Caco-2 (cell line): ENCODE measurements around the gene MRPL51. TPM values are rescaled to one million over a fixed set of nuclear protein-coding genes. Genes with fewer than 3 reads are reported as not detected.
A peak's percentile ranks its signal among the peaks of the same experiment; 100 is the strongest.
"Not testable (repeated sequence)": the region's sequence is repeated elsewhere in the genome, so short reads cannot be mapped to it uniquely, and the experiment has no call there.

ENCODE experiments used
- BruUV-seq: library from RNA; stranded (reverse); fragments of 400-500 nt; replicated peaks from 2 replicates; lab custom pipeline; 2021; lab: Mats Ljungman, UMichigan
- CTCF ChIA-PET: fragments of 300-600 bp; sonication (Branson Sonifier 250); formaldehyde crosslinking; loops from one replicate; lab custom pipeline; 2022; ENCODE audit warnings: antibody characterized with exemption; lab: Charles Lee
- POLR2A ChIA-PET: fragments of 300-600 bp; sonication (Branson Sonifier 250); formaldehyde crosslinking; loops from one replicate; lab custom pipeline; 2022; ENCODE audit warnings: antibody characterized with exemption; lab: Charles Lee
- DNase-seq, 2 experiments: peaks; one replicate each; pipeline versions ENCODE4 v3.0.0 to v3.0.0-alpha.2; 2020 to 2022
- H3K27me3 ChIP-seq: replicated peaks from 2 replicates; pipeline ENCODE4 v1.6.0; 2011; ENCODE audit warnings: low read length; ENCODE audit not compliant: control insufficient read depth, insufficient read depth
- H3K36me3 ChIP-seq: 2 replicates; pipeline ENCODE4 v1.5.1; 2011; ENCODE audit warnings: low read length; ENCODE audit not compliant: control insufficient read depth, insufficient read depth
- H3K4me1 ChIP-seq: fragments of 250-450 bp; sonication (Bioruptor Pico); 2 replicates; pipeline ENCODE4 v1.5.1; 2020; ENCODE audit warnings: mild to moderate bottlenecking
- H3K4me3 ChIP-seq: 2 replicates; pipeline ENCODE4 v1.5.1; 2011; ENCODE audit warnings: low read depth, mild to moderate bottlenecking, control low read depth, low read length
- H3K9me3 ChIP-seq: fragments of 250-450 bp; sonication (Bioruptor Pico); 2 replicates; pipeline ENCODE4 v1.5.1; 2020; ENCODE audit warnings: mild to moderate bottlenecking, moderate library complexity
- H3K27ac Mint-ChIP-seq: one replicate; pipeline ENCODE4 v1.8.0; 2022; ENCODE audit warnings: mixed read lengths; ENCODE audit not compliant: unreplicated experiment
- H3K27me3 Mint-ChIP-seq: one replicate; pipeline ENCODE4 v1.8.0; 2022; ENCODE audit warnings: mixed read lengths; ENCODE audit not compliant: insufficient read depth, unreplicated experiment
- H3K36me3 Mint-ChIP-seq: one replicate; pipeline ENCODE4 v1.8.0; 2022; ENCODE audit warnings: mild to moderate bottlenecking, mixed read lengths; ENCODE audit not compliant: insufficient read depth, unreplicated experiment
- H3K4me1 Mint-ChIP-seq: one replicate; pipeline ENCODE4 v1.8.0; 2022; ENCODE audit warnings: low read depth, mixed read lengths; ENCODE audit not compliant: unreplicated experiment
- H3K4me3 Mint-ChIP-seq: one replicate; pipeline ENCODE4 v1.8.0; 2022; ENCODE audit warnings: mild to moderate bottlenecking, moderate library complexity, mixed read lengths; ENCODE audit not compliant: unreplicated experiment
- H3K9me3 Mint-ChIP-seq: one replicate; pipeline ENCODE4 v1.8.0; 2022; ENCODE audit warnings: mixed read lengths; ENCODE audit not compliant: unreplicated experiment
- intact Hi-C: fragments of 100-400 bp; cut with micrococcal nuclease; formaldehyde crosslinking; loops from one replicate; pipeline ENCODE4 v1.10.0; 2022; ENCODE audit not compliant: unreplicated experiment
- total RNA-seq: library from RNA; stranded (reverse); gene quantifications from 2 replicates; pipeline ENCODE4 v1.2.3, GENCODE V29; 2022
- TF ChIP-seq, protein P1 (sequence below), 2 experiments: fragments of 200-600 bp in 1 of 2; IDR thresholded peaks; 1 replicate in 1 of 2; 2 replicates in 1 of 2; pipeline versions ENCODE4 v1.5.1 to v1.8.0; 2011 to 2022; ENCODE audit warnings: antibody characterized with exemption in 1 of 2, control low read depth in 1 of 2, inconsistent platforms in 1 of 2, low read depth in 1 of 2, low read length in 1 of 2, mild to moderate bottlenecking in 1 of 2, moderate library complexity in 1 of 2; ENCODE audit not compliant: insufficient read depth in 1 of 2, severe bottlenecking in 1 of 2, unreplicated experiment in 1 of 2

MRPL51 gene
- total RNA-seq, 1 experiment from 2014 or later = 456 TPM

DNA sequence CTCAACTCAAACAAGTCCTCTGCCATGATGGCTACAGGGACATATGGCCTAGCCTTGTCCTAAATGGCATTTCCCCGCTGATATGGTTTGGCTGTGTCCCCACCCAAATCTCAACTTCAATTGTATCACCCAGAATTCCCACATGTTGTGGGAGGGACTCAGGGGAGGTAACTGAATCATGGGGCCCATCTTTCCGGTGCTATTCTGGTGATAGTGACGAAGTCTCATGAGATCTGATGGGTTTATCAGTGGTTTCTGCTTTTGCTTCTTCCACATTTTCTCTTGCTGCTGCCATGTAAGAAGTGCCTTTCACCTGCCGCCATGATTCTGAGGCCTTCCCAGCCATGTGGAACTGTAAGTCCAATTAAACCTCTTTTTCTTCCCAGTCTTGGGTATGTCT is 26.3 kb downstream of the MRPL51 start:
- DNase-seq, H3K4me1 Mint-ChIP-seq, H3K9me3 Mint-ChIP-seq, H3K27me3 Mint-ChIP-seq, H3K4me3 ChIP-seq, H3K36me3 ChIP-seq, H3K9me3 ChIP-seq, H3K27ac Mint-ChIP-seq, BruUV-seq, H3K27me3 ChIP-seq, H3K4me3 Mint-ChIP-seq, H3K36me3 Mint-ChIP-seq, intact Hi-C loops, H3K4me1 ChIP-seq: not testable (repeated sequence)
- ChIA-PET CTCF (interaction anchor here (1.8 to 2.1 kb wide), 3 partner anchors 71 to 144 kb away, joined by 6 to 16 read pairs (median 14); no protein-coding TSS in a partner anchor), POLR2A (interaction anchor here (0.8 kb wide), 1 partner anchor 67 kb away, joined by 3 read pairs; no protein-coding TSS in a partner anchor)

DNA sequence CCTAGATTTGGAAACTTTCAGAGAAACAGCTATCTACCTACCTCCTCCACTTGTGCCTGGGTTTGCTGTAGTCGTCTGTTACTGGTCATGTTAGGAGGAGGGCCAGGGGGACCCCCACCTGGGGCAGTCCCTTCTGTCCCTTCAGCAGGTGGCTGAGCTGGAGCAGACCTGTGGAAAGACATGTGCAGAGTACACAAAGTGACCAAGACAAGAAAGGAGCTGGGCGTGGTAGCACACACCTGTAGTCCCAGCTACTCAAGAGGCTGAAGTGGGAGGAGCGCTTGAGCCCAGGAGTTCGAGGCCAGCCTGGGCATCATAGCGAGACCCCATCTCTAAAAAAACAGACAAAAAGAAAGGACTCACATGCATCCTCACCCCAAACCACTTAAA is 26.9 kb downstream of the MRPL51 start:
- H3K36me3 Mint-ChIP-seq = peaks cover 8% of the 10 kb centered on the region
- DNase-seq = peak in 1 of 2 experiments; percentile 29
- POLR2A ChIA-PET = interaction anchor here (0.8 kb wide), 1 partner anchor 68 kb away, joined by 3 read pairs; no protein-coding TSS in a partner anchor
- H3K4me1 Mint-ChIP-seq = no peaks in the 10 kb centered on the region
- Histone ChIP-seq H3K27me3 (no peaks in the 10 kb centered on the region), H3K36me3 (peaks cover 3% of the 10 kb centered on the region; the same call in 1 of the 2 replicates), H3K4me1 (no peaks in the 10 kb centered on the region), H3K9me3 (no peaks in the 10 kb centered on the region), H3K4me3 (no peak overlapping the region)
- TF ChIP-seq, protein P1, sequence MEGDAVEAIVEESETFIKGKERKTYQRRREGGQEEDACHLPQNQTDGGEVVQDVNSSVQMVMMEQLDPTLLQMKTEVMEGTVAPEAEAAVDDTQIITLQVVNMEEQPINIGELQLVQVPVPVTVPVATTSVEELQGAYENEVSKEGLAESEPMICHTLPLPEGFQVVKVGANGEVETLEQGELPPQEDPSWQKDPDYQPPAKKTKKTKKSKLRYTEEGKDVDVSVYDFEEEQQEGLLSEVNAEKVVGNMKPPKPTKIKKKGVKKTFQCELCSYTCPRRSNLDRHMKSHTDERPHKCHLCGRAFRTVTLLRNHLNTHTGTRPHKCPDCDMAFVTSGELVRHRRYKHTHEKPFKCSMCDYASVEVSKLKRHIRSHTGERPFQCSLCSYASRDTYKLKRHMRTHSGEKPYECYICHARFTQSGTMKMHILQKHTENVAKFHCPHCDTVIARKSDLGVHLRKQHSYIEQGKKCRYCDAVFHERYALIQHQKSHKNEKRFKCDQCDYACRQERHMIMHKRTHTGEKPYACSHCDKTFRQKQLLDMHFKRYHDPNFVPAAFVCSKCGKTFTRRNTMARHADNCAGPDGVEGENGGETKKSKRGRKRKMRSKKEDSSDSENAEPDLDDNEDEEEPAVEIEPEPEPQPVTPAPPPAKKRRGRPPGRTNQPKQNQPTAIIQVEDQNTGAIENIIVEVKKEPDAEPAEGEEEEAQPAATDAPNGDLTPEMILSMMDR (IDR thresholded peaks at IDR 0.05; ENCODE audit: insufficient read depth in 1 of 2, low read depth in 1 of 2, low read length in 1 of 2, severe bottlenecking in 1 of 2, unreplicated experiment in 1 of 2) = no peak
- H3K27me3 Mint-ChIP-seq = no peaks in the 10 kb centered on the region
- no peak overlapping the region for H3K27ac Mint-ChIP-seq
- CTCF ChIA-PET = interaction anchor here (0.7 to 3.9 kb wide), 19 partner anchors 9 to 156 kb away, joined by 3 to 45 read pairs (median 8); partner anchors contain the start of genes SCNN1A and TAPBPL
- intact Hi-C loops = no loop called here
- no TSS peak for BruUV-seq
- no peak overlapping the region for H3K4me3 Mint-ChIP-seq
- H3K9me3 Mint-ChIP-seq = no peaks in the 10 kb centered on the region

DNA sequence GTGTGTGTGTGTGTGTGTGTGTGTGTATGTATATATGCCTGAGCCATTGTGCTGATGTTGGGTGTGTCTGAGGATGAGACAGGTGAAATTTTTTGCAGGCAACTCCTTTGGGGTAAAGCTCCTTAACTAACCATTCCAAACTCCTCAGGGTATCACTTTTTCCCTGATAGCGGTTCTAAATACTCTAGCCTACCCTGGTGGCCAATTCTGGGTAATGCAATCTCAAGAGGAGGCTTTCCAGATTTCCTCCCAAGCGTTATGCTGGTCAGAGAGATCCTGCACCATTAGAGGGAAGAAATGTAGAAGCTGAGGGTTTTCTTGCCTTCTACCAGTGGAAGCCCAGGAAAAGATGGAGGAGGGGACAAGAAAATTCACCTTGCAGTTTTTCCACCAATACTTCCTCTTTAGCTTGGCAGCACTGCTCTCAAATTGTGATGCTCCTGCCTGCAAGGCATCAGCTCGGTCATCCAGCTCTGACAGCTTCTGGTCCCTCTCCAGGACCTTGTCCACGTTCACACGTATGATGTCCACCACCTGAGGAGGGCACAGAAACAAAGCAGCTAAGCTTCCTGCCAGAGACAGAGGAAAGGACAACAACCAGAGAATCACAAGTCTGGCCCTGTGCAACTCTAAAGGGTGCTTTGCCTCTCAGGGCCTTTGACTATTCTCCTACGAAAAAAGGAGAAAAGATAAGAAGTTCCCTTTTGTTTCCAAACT is 27.4 kb downstream of the MRPL51 start:
- no peaks in the 10 kb centered on the region for H3K27me3 ChIP-seq
- TF ChIP-seq, protein P1 (IDR thresholded peaks at IDR 0.05; ENCODE audit: insufficient read depth in 1 of 2, low read depth in 1 of 2, low read length in 1 of 2, severe bottlenecking in 1 of 2, unreplicated experiment in 1 of 2) = peak; percentile 90 to 97
- H3K4me1 Mint-ChIP-seq = no peaks in the 10 kb centered on the region
- peaks cover 3% of the 10 kb centered on the region; the same call in 1 of the 2 replicates for H3K36me3 ChIP-seq
- H3K36me3 Mint-ChIP-seq = peaks cover 4% of the 10 kb centered on the region
- DNase-seq = peak; percentile 64 to 80
- H3K27ac Mint-ChIP-seq = no peak overlapping the region
- ChIA-PET CTCF (interaction anchor here (0.5 to 3.9 kb wide), 33 partner anchors 8 to 156 kb away, joined by 3 to 45 read pairs (median 5); partner anchors contain the start of genes LTBR, MRPL51, SCNN1A and TAPBPL), POLR2A (interaction anchor here (0.6 to 0.8 kb wide), 4 partner anchors 68 to 139 kb away, joined by 3 read pairs; partner anchors contain the start of gene LTBR)
- H3K27me3 Mint-ChIP-seq = no peaks in the 10 kb centered on the region
- no peaks in the 10 kb centered on the region for H3K9me3 ChIP-seq
- BruUV-seq = no TSS peak
- H3K4me3 ChIP-seq = no peak overlapping the region
- H3K9me3 Mint-ChIP-seq = no peaks in the 10 kb centered on the region
- no peak overlapping the region for H3K4me3 Mint-ChIP-seq
- intact Hi-C loops = loop anchor here (1.0 kb wide), 2 partner anchors 42 to 142 kb away; no protein-coding TSS in a partner anchor
- H3K4me1 ChIP-seq = no peaks in the 10 kb centered on the region
